HG03521 (cell line): Measurements from ENCODE around the gene NMRK2.
"Not testable (repeated sequence)": the region's sequence is repeated elsewhere in the genome, so short reads cannot be mapped to it uniquely, and the experiment has no call there.

Source experiments
- ATAC-seq: cut with Tn5 transposase; IDR thresholded peaks from one replicate; pipeline ENCODE4 v1.9.1; 2021; ENCODE audit warnings: mild to moderate bottlenecking, moderate library complexity; ENCODE audit not compliant: unreplicated experiment

NMRK2 gene

DNA sequence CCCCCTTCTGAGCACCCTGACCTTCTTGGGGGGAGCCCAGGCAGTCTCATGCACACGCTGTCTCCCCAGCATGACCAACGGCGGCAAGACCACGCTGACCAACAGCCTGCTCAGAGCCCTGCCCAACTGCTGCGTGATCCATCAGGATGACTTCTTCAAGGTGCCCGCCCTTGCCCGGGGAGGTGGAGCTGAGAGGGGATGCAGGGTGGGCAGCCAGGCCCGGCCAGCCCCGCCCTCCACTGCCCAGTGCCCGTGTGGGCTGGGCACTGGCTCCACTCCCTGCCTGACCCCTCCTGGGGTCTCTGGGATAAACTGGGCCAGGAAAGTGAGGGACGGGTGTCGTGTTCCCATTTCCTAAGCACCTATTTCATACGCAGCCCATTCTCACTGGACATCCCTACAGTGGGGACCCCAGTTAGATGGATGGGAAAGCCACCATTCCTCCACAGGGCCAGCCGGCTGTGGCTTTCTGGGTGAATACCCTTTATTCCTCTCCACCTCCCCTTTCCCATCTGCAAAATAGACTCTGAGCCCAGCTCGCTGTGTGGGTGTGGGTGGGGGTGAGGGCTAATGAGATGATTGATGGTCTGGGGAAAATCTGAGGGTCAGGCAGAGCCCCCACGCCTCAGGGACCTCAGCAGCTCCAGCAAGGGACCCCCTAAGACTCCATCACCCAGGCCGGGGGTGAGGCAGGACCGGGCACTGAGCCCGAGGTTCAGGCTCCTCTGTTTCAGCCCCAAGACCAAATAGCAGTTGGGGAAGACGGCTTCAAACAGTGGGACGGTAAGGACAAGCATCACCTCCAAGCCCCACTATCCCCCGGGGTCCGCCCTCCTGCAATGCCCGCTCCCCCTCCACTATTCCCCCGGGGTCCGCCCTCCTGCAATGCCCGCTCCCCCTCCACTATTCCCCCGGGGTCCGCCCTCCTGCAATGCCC, 3.9 kb downstream of the NMRK2 start:
- ATAC-seq: no peak

DNA sequence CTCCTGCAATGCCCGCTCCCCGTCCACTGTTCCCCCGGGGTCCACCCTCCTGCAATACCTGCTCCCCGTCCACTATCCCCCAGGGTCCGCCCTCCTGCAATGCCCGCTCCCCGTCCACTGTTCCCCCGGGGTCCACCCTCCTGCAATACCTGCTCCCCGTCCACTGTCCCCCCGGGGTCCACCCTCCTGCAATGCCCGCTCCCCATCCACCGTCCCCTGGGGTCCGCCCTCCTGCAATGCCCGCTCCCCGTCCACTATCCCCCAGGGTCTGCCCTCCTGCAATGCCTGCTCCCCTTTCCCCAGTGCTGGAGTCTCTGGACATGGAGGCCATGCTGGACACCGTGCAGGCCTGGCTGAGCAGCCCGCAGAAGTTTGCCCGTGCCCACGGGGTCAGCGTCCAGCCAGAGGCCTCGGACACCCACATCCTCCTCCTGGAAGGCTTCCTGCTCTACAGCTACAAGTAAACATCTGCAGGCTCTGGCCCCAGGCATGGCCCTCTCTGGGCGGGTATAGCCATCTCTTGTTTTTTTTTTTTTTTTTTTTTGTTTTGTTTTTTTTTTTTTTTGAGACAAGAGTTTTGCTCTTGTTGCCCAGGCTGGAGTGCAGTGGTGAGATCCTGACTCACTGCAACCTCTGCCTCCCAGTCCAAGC, 5.6 kb downstream of the NMRK2 start:
- ATAC-seq: not testable (repeated sequence)

DNA sequence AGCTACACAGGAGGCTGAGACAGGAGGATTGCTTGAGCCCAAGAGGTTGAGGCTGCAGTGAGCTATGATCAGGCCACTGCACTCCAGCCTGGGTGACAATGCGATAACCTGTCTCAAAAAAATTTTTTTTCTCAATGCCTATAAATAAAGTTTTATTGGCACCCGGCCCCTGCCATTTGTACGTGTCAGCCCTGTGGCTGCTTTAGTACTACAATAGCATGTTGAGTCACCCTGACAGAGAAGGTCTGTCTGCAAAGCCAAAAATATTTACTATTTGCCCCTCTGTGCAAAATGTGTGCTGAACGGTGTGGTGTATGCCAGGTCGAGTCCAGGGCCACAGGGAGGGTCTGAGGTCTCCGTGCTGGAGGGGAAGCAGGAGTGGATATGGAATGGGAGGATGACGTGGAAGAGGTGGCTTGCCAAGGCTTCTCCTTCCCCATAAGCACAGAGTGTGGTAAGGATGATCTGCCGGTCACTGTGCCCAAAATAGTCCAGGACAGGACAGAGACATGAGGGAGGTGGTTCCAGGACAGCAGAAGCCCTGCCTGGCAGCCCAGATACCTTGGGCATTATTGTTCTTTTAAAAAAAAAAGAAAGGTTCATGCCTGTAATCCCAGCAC, 10.0 kb downstream of the NMRK2 start:
- no peak for ATAC-seq

DNA sequence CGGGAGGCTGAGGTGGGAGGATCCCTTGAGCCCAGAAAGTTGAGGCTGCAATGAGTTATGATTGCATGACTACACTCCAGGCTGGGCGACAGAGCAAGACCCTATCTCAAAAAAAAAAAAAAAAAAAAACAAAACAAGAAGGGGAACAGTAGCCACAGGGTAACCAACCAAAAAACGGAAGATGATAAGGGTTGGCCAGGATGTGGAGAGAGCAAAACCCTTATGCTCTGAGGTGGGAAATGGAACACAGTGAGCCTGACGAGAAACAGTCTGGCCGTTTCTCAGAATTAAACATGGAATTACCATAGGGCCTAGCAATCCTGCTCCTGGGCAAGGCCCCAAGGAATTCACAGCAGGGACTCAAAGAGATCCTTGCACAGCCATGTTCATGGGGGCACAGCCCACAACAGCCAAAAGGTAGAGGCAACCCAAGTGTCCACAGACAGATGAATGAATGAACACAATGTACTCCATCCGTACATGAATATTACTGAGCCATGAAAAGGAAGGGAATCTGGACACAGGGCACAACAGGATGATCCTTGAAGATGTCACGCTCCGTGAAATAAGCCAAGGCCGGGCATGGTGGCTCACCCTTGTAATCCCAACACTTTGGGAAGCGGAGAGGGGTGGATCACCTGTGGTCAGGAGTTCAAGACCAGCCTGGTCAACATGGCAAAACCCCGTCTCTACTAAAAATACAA, 11.3 kb downstream of the NMRK2 start:
- ATAC-seq: no peak

DNA sequence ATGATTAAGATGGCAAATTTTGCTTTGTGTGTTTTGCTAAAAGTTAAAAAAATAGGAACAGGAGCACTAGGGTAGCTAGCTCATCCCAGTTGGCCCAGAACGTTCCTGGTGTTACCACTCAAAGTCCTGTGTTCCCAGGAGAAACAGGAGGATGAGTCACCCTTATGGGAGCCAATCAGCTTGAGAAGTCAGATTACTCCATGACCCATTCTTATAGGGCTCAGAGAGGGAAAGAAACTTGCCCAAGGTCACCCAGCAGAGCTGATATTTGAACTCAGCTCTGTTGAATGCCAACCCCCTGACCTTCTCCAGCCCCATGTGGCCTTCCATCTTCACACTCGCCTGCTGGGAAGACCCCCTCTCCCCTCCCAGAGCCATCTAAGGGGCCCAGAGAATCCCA, 13.0 kb downstream of the NMRK2 start:
- ATAC-seq: no peak

DNA sequence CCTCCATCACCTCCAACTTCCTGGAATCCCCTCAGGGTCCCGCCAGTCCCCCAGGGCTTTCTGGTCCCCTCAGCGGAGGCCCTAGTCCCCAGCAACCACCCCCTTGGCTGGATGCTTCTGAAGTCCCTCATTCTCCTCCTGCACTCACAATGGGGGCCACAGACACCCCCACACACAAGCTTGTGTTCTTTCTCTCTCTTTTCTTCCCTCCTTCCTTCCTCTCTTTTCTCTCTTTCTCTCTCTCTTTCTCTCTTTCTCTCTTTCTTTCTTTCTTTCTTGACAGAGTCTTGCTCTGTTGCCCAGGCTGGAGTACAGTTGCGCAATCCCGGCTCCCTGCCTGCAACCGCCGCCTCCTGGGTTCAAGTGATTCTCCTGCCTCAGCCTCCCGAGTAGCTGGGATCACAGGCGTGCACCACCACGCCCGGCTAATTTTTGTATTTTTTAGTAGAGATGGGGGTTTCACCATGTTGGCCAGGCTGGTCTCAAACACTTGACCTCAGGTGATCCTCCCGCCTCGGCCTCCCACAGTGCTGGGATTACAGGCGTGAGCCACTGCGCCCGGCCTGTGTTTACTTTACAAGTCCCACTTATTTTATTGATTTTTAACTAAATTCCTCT, 14.6 kb downstream of the NMRK2 start:
- ATAC-seq: not testable (repeated sequence)

DNA sequence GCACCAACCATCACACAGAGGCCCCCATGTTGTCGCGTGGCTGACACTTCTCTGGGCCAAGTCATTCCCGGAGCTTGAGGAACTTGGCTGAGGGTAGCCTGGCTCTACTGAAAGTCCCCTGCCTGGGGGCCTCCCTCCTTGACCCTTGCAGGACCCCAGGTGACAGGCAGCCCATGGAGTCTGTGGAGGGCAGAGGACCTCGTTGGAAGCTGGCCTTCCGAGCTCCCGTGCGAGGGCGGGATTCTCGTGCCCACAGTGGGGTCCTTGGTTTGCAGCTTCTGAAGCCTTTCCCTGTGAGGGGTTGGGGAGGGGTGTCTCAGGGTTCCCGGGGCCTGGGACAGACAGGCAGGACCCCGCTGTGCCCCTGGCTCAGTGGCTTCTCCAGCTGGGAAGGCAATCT, 16.4 kb downstream of the NMRK2 start:
- no peak for ATAC-seq

DNA sequence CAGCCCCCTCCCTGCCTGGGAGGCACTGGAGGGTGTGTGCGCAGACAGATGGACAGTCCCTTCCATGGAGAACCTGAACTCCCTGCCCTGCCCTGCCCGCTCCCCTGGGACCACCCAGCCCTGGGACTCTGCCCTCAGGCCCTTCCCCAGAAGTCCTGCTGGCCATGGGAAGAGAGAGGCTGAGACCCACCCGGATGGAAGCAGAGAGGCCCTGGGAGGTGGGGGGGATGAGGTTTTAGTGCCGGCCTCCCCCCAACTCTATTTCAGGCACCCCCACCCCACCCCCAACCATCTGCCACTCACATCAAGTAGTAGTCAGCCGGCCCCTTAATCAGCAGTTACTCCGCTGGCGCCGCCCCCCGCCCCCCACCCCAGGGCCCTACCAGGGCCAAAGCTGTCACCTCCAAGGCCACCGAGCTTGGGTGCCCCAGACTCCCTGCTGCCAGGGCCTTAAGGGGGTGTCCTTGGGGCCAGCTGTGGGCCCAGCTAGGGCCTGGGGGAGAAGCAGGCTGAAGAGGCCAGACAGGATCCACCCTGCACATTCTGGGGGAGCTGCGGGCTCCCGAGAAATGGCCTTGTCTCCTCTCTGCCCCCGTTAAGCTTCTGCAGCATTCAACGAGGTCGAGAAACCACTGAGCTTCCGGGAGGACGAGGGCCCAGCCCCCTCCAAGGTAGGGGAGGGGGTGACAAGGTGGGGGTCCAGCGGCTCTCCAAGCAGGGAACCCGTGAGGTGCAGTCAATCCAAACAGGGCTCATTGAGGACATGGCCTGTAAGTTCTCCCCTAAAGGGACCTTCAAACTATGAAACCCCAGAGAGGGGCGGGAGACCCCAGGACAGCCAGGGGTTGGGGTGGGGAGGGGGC, 17.4 kb downstream of the NMRK2 start:
- no peak for ATAC-seq

DNA sequence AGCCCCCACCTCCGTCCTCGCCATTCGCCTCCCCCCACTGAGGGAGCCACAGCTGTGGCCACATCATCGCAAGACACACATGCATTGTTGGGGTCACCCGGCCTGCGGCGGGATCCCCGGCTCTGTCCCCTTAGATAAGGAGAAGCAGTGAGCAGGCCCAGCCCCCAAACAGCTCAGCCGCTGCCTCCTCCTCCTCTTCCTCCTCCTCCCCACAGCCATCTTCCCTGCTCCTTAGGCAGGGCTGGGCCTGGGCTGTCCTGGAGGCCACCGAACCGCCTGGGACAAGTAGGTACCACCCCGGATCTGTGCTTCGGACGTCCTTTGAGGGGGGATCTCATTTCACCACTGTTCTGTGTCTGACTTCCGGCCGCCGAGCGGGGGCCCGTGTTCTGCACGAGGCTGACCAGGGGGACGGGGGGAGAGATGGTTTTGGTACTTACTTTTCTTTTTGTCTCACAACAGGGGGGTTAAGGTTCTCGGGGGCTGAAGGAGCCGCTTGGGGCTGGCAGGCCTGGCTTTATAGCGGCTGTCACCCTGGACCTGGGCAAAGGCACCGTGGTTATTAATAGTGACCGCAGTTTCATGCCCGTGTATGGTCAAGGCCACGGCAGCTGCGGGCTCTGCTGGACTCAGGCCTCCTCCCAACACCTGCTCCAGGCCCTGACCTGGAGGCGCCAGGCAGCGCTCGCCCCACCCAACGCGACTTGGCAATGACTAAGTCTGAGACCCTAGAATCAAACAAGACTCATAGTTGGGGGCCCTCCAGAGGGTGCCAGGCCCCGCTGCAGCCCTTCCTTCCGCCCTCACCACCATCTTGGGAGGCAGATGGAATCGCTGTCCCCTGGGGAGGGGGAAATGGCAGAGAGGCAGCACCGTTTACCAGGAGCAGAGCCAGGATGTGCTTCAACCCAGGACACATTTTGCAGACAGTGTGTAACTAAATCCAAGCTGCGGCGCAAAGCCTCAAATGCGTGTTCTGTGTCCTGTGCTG, 18.3 kb downstream of the NMRK2 start:
- ATAC-seq: no peak

DNA sequence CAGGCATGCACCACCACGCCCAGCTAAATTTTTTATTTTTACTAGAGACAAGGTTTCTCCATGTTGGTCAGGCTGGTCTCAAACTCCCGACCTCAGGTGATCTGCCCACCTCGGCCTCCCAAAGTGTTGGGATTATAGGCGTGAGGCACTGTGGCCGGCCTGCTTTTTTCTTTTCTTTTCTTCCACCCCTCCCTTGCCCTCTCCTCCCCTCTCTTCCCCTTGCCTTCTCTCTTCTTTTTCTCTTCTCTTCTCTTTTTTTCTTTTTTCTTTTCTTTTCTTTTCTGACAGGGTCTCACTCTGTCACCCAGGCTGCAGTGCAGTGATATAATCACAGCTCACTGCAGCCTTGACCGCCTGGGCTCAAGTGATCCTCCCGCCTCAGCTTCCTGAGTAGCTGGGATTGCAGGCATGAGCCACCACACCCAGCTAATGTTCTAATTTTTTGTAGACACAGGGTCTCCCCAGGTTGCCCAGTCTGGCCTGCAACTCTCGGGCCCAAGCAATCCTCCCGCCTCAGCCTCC, 19.9 kb downstream of the NMRK2 start:
- not testable (repeated sequence) for ATAC-seq

DNA sequence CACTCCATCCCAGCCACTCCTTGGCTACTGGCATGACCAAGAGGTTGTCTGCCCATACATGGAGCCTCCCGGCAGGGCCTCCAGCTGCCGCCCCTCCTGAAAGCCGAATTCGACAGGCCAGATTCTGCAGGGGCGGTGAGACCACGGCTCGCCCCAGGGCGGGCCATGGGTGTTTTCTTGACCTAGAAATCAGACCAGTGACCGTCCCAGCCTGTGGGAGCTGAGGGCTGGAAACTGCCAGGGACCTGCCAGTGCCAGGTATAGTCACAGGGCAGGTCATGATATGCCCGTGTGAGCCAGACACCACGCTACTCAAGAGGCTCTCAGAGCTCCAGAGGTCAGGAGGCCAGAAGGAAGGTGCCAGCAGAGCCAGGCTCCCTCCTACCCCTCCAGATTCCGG, 21.2 kb downstream of the NMRK2 start:
- ATAC-seq: no peak

DNA sequence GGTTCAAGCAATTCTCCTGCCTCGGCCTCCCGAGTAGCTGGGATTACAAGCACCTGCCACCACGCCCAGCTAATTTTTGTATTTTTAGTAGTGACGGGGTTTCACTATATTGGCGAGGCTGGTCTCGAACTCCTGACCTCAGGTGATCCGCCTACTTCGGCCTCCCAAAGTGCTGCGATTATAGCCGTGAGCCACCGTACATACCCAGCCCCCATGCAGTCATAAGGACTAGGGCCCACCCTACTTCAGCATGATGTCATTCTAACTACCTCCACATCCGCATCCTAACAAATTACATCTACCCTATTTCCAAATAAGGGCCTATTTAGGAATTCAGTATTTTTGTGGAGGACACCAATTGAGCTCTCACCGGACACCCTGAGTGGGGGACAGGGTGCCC, 22.4 kb downstream of the NMRK2 start:
- not testable (repeated sequence) for ATAC-seq

DNA sequence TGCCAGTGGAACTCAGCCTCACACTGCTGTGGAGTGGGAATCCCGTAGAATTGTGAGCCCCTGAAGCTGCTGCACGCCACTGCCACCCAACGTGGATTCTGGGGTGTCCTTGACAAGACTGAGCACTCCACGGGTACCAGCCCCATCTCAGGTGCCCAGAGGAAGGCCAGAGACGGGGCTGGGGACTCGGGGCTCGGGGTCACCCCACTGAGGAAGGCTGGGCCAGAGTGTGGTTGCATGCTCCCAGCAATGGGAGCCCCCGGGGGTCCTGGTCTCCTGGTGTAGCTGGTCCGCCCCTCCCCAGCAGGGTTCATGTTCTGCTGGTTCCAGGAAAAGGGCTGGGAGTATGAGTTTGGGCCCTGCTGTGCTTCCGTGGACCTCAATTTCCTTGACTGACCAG, 22.8 kb downstream of the NMRK2 start:
- no peak for ATAC-seq

DNA sequence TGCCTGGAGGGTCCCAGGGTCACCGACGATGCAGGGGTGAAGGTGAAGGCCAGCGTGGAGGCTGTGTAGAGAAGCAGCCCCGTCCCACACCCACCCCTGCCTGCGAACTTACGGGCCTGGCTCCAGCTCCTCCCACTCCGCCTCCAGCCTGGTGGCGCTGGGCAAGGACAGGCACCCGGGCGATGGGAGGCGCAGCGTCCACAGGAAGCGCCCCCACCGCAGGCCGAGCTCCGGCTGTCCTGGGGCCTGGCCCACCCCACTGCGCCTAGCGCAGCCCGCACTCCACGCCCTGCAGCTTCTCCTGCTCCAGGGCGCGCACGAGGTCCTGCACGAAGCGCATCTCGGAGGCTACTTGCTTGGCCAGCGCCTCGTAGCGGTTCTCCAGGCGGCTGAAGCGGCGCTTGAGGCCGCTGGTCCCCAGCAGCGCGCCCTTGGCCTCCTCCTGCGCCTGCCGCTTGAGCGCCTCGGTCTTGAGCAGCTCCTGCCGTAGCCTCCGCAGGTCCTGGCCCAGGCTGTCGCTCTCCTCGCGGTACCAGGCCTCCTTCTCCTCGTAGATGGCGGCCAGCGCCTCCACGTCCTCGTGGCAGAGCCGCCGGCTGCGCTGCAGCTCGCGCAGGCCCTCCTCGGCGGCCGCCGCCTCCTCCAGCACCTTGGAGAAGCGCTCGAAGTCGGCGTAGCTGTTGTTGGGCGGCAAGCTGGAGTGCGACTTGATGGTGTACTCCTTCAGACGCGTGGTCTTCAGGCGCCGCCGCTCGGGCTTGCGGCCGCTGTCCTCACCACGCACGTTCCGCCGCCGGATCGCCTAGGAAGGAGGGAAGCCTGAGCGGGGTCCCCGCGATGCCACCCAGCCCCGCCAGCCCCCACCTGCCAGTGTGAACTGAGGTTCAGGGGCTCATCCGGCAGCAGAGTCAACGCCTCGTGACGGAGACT, 26.2 kb downstream of the NMRK2 start:
- no peak for ATAC-seq

DNA sequence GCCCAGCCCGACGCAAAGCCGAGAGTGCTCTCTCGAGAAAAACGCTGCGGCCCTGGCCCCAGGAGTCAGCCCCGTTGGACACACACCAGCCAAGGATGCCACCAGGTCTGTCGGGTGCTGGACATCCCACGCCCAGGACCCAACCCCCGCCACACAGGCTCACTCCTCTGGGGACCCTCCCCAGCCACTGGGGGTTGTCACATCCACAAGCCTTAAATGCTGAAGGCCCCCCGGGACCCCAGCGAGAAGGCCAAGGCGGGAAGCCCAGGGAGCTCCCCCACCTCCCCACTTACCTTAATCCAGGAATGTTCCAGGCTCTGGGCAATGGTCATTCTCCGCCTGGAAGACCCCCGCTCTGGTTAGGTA, 26.9 kb downstream of the NMRK2 start:
- no peak for ATAC-seq

DNA sequence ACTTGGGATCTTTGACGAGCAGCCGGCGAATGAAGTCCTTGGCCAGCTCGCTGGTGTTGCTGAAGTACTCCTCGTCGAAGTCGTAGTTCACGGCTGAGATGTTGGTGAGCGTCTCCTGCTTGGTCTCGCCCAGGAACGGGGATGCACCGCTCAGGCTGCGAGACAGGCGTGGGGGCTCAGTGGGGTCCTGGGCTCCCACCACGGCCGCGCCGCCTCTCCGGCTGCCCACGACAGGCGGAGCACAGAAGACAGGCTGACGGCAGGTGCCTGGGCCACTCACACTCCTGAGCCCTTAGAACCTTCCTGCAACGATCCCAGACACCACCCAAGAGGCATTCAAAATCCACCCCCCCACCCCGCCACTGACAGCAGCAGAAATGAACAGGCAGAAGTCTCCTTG, 28.1 kb downstream of the NMRK2 start:
- no peak for ATAC-seq

DNA sequence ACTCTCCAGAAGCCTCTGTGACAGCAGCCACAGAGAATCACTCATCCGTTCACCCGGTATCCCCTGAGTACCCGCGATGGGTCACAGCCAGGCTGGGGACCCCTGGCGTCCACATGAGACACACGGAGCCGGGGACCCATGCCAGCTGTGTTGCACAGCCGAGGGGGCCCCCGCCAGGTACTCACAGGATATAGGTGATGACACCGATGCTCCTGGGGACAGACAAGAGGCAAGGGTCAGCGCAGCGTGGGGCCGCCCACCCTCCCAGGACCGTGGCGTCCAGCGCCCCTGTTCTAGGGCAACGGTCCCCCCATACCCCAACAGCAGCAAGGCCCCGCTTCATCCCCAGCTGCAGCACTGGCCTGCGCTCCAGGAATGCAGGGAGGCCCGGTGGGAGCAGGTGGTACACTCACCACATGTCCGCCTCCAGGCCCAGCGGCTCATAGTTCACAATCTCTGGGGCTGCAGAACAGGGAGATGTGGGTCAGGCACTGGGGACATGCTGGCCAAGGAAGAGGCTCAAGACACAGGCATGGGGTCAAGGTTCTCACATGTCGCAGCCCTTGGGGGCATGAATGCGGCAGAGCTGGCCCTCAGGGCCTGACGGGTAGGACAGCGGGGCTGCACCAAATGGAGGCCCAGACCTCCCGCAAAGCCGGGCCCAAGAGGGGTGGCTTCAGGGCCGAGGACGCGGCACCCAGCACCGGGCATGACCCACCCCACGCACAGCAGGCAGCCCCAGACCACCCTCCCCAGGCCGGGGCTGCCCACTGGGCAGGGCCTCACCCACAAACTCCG, 30.8 kb downstream of the NMRK2 start:
- no peak for ATAC-seq
